ENCODE results near the gene GPR37.

GPR37 gene, protein sequence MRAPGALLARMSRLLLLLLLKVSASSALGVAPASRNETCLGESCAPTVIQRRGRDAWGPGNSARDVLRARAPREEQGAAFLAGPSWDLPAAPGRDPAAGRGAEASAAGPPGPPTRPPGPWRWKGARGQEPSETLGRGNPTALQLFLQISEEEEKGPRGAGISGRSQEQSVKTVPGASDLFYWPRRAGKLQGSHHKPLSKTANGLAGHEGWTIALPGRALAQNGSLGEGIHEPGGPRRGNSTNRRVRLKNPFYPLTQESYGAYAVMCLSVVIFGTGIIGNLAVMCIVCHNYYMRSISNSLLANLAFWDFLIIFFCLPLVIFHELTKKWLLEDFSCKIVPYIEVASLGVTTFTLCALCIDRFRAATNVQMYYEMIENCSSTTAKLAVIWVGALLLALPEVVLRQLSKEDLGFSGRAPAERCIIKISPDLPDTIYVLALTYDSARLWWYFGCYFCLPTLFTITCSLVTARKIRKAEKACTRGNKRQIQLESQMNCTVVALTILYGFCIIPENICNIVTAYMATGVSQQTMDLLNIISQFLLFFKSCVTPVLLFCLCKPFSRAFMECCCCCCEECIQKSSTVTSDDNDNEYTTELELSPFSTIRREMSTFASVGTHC

DNA sequence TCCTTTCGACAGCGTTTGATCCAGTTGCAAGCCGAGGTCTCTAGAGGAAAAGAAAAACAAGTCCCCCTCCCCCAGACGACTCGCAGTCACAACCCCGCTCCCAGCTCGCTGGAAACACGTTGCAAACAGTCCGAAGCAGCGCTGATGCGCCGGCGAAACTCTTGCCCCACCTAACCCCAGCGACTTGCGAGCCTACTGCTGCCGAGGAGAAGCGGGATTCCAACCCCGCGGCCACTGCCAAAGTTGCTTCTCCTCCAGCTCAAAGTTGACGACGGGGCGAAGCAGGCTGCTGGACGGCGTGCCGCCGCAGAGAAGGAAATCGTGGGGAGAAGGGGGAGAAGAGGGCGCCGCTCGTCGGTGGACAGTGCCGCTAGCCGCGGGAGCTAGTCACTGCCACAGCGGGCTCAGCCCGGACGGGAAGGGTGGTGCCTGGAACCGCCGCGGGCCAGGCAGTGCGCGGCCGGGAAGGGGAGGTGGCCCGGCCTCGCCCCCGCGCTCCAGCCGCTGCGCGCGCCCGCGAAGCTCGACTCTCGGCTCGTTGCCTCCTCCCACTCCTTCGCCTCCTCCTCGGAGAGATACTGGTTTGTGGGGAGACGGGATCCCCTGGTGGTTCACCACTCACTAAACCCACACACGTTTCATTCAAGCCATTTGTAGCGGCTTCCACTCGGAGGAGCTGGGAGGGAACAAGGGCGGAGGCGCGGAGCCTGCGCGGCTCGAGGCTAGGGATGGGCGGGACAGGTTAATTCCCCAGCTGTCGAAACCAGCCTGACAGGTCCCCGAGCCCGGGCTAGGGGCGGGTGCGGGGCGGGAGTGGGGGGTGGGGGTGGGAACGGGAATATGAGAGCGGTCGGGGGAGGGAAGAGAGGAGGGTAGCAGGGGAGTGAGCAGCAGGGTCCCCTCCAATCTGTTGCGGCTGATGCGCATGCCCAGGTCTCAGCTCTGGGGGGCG is at the start of gene GPR37:
Gene GPR37, minus strand, starts transcription at position 392 of the 952 bp plus-strand sequence. CDS start 816 bp downstream, outside the sequence.
- DNase-seq: peak; percentile 67

DNA sequence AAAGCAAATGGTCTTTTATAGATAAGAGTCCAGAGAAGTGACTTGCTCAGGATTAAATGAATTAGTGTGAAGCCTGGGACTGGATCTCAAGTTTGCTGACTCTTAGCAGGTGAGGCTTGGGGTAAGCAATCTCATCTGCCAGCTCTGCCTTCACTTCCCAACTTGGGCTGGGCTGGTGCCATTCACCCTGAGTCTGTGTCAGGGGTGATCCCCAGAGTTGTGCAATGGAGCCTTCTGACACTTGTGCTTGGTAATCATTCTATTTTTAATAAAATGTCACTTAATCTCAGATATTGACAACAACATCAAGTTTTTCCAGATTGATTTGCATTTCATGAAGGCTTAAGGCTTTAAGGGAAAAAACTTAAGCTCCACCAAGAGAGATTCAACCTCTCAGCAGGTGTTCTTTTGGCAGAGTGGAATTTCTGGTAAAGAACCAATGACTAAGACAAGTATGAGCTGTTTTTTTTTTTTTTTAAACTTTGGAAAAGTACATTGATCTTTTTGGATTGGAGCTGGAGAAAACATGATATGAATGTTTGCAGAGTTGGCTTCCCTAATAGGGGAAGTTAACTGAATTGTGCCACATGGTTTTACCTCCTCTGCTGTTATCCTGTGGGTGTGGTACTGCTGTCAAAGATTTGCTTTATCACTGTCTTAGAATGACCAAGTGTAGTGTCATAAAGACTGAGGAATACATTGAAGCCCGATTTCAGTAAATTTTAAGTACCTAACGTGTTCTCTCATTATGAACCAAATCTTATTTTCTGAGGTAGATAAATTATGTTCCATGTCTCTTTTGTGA is 48.6 kb upstream of the GPR37 start:
- no peak for DNase-seq

DNA sequence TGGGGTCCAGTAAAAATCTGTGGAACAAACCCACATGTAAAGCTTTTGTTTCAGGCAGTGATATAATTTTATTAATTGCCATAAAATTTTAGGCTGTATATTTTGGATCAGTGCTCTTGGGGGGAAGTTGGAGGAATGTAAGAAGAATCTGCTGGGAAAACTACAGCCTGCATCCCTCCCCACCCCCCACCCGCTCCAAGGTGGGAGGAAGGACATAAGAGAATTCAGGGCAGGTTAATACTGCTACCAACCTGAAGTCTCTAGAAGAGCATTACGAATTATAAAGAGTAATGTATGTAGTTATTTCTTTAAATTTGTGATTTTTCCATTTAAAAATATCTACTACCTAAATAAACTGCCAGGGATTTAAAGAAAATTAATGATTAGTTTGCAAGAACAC is 47.2 kb upstream of the GPR37 start:
- DNase-seq: no peak

DNA sequence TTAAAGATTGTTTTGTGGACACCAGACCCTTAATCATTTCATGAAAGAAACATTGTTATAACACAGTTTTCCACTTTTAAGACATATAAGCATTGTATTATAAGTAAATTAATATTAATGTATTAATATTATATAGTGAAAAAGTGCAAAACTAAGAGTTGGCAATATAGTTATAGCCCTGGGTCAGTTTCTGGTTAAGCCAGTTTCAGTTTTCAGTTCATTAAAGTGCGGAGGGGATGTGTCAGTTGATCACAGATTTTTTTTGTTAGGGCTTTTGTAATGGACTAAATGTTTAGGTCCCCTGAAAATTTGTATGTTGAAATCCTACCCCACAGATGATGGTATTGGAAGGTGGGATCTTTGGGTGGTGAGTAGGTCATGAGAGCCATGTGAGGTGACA is 45.7 kb upstream of the GPR37 start:
- no peak for DNase-seq

DNA sequence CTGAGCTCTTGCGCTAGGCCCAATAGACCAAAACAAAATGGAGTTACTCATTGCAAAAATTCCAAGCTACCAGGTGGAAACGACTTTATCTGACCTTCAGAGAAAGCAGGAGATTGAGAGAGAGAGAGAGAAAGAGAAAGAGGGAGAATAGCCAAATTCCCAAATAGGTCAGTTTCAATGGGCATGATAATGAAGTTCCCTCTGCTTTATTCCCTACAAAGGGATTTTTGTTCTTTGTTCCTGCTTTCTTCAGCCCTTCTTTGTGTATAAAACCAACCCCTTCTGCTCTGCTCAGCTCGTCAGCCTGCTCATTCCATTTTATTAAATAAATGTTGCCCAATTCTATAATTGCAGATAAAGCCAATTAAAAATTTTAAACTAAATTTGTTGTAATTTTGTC is 45.0 kb upstream of the GPR37 start:
- DNase-seq: no peak

DNA sequence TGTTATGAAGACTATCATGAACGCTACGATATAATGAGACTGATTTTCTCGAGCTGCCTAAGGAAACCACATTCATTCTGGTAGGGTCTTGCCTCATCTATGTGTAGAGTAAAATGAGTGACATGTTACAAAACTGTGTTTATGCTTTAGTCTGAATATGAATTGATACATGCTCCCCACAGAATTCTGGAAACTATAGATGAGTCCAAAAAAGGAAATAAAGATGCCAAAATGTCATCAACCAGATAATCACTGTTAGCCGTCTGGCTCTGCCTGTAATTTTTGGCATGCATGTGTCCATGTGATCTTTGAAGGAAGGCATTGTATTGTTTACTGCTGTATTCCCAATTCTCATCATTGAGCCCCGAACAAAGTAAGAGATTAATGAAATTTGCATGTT is 42.6 kb upstream of the GPR37 start:
- no peak for DNase-seq

DNA sequence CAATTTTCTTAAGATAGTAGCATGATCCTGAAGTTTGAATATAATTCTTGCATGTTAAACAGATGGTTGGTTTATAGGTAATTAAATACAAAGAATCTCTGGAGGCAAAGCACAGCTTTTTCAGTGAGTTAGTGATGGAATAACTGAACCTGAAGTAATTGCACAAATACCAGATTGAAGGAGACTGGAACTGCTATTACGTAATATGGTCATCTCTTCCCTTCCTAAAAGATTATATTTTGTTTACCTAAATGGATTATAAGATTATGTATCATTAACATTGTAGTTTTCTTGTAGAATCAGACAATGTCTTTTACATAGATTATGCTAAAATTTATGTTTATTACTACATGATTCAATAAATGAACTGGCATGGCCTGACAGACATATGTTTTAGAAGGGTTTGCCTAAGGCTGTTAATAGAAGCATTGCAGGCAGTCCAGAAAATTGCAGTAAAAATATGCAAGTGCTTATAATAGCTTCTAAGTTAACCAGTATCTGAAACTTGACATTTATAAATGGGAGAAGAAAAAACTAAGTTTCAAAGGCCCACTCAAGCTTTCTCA is 35.8 kb upstream of the GPR37 start:
- no peak for DNase-seq

DNA sequence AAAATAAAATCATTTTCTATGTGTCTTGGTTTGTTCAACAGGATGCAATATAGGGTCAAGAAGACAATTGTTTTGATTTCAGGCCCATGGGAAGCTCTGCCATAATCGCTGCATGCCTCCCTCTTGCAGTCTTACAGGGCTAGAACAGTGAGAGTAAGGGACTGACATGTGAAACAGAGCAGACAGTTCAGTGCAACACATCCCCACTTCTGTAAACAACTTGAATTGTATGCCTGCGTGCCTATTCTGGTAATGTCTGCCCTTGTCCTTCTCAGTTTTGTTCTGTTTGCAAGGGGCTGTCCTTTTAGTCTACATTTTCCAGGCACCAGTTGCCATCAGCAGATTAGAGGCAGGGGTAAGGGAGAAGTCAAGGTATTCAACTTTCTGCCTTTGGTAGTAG is 34.8 kb upstream of the GPR37 start:
- no peak for DNase-seq

DNA sequence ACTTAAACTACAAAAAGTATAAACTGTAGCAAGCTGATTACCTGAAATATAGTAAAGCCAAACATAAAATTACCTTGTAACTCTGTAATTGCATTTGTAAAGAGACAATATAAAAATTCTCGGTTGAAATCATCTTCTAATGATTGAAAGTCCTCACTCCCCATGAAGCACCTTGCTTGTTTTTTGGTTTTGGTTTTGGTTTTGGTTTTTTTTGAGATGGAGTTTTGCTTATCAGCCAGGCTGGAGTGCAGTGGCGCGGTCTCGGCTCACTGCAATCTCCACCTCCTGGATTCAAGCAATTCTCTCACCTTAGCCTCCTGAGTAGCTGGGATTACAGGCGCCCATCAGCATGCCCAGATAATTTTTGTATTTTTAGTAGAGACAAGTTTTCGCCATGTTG is 33.9 kb upstream of the GPR37 start:
- no peak for DNase-seq

DNA sequence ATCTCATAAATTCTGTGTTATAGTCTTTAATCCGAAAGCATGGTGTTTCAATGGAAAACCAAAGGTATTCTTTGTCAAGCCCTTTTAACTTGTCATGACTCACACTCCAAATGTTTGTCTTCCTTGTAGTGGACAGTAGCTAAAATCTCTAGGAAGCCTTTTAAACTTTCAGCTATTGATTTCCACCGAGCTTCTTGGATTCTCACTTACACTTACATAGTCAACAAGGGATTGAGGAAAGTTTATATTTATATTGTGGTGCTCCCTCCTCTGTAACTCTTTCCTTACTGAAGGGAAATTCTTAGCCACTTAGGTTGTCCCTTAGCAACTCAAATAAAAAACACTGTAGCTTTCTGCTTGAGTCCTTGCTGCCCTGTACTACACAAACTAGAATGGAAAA is 31.2 kb upstream of the GPR37 start:
- no peak for DNase-seq

DNA sequence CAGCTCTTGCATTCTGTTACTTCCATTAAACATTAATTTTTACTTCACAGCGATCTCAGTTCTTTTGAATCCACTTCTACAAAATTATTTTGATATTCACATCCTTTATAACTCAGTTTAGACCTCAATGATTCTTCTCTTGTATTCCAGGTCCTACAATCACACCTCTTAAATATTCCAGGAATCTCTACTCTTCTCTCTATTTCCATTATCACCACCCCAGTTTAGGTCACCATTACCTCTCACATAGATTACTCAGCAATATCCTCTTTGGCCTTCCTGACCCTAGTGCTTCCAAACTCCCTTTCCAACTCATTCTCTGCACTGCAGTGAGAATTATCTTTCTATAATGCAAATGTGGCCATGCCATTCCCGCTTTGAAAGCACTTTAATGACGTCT is 27.1 kb upstream of the GPR37 start:
- no peak for DNase-seq

DNA sequence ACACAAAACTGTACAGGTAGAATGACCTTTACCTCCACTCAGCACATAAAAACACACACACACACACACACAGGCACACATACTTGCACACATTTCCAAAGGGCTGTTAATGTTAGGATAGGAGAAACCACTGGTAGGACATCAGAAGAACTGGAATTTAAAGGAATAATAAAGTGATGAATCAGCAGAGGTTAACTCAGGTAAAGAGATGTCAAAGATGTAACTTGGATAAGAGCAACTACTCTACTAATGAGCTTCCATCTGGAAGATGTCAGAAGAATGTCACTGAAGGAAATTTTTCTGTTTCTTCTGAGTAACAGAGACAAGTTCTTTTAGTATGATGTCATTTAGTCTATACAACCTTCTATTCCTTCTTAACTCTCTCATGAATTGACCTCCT is 26.4 kb upstream of the GPR37 start:
- no peak for DNase-seq

DNA sequence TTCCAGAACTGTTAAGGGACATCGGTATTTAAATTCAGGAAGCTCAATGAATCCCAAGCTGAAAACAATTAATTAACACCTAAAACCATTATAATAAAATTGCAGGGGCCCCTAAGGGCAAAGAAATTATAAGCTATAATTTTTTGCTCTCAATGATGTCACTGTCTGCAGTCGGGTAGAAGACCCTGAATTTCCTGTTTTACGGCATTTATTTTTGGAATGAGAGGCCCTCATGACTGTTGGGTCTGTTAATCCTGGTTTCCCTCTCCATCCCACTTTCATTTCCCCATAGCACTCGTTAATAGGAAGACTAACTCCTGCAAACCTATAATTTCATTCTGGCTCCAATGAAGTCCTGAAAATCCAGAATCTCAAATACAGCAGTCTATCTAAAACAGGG is 25.8 kb upstream of the GPR37 start:
- no peak for DNase-seq

DNA sequence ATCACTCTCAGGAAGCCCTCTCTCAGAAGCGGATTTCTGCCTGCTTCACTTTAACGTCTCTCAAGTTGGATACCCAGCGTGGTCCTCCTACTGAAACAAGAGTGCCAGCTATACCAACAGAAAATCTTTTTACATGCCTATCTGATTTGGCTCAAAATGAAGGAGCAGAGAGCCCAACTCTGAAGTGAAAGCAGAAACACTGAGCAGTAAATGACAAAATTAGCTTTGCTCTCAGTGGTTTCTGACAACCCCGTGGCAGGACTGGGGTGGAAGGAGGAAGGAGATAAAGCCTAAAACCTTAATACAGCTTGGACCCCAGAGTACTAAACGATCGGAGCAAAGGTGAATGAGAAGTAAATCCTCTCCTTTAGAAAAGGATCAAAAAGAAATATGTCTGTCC is 25.1 kb upstream of the GPR37 start:
- DNase-seq: no peak

DNA sequence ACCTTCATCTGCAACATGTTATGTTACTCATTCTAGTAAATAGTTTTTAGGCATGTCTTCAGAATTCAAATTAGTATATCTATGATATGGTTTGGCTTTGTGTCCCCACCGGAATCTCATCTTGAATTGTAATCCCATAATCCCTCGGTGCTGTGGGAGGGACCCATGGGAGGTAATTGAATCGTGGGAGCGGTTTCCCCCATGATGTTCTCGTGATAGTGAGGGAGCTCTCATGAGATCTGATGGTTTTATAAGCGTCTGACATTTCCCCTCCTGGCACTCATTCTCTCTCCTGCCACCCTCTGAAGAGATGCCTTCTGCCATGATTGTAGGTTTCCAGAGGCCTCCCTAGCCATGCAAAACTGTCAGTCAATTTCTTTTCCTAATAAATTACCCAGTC is 20.4 kb upstream of the GPR37 start:
- no peak for DNase-seq

DNA sequence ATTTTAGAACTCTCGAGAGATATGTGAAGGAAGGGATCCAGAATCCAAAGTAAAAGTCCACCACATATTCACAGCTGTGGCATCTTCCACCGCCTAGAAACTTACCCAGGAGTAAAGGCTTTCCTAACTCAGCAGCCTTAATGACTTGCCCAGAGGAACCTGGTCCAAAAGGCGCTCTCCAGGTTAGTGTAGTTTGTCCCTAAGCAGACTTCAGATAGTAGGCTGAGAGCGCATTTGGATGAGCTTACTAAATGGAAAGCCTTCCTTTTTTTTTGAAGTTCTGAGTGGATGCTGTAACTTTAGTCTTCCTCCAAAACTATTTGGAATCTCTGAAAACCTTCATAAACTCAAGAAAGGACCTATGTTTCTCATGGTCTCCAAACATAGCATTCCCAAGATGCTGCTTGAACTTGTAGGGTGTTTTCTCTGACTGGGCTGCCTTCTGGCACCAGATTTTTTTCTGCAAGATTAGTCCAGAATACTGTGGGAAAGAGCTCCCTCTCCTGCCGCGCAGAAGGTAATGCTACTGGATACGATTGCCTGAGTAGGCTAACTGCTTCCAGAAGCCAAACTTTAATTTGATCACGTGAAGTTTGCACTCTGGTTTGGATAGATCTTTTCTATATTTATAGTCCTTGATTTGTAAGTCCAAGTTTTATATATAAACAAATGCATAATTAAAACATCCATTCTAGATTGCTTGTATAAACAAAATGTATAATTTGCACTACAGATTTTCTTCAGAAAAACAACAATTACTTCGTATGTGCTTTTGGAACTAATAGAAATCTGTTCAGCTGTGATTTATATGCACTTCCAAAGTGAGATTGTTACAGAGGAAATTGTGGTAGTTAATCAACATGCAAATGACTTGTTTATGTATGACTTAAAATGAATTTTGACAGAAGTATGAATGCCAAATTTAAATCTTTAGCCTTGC is 19.6 kb upstream of the GPR37 start:
- peak; percentile 65 for DNase-seq

DNA sequence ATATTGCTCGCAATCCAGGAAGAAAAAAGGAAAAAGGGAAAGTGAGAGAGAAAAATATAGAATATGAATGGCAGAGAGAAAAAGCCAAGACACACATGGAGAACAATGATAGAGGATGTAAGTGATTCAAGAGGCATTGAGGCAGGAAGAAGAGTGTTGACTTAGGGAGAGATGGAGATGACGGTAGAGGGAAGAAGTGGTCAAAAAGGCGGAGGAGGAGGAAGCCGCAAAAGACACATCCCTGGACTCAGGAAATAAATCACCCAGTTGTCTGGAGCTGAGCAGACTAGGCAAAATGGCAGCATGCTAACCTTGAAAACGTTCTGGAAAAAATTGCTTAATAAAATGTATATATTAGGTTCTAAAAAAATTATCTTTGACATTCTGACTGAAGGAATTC is 17.7 kb upstream of the GPR37 start:
- DNase-seq: no peak

DNA sequence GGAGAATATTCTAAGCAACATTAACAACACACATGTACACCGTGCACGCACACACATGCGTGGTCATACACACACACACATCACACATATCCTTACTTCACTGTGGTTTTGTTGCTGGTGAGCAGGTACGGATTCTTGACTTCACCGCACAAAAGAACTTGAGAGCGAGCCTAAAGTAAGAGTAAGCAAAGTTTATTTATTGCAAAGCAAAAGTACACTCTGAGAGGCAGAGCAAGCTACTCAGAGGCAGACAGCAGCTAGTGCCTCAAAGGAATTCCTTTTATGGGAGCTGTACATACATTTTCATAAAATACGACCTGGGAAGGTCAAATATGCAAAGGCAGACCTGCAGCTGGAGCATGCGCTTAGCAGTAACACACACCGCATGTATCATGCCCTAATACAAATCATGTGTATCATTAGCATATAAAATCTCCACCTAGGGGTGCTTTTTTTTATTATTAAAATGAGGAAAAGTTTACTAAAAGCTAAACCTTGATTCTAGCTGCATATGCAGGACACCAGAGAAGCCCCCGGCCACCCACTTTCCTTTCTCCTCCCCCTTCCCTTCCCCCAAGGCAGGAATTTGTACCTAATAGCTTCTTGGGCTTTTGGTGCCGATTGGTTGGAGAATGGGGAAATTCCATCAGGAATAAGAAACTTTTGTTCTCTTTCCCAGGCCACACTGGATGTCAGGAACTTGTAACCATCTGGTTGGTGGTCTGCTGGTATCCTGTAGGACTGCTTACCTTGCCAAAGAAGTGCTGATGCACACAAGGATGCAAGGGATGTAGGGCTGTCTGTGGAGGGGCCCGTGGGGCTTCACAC is 16.5 kb upstream of the GPR37 start:
- DNase-seq: no peak

DNA sequence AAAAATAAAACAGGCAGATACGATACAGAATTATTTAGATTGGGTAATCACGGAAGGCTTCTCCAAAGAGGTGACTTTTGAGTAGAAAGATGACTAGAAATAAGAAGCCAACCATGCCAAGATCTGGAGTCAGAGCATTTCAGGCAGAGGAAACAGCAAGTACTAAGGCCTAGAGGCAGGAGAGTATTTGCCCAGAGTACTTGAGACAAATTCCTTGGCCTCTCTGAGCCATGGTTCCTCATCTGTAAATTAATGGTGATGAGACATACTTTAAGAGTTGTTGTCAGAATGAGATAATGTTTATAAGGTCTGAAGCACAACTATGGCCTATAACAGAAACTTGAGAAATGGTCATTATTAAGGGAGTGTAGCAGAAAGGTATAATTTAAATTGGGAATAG is 15.8 kb upstream of the GPR37 start:
- DNase-seq: no peak

DNA sequence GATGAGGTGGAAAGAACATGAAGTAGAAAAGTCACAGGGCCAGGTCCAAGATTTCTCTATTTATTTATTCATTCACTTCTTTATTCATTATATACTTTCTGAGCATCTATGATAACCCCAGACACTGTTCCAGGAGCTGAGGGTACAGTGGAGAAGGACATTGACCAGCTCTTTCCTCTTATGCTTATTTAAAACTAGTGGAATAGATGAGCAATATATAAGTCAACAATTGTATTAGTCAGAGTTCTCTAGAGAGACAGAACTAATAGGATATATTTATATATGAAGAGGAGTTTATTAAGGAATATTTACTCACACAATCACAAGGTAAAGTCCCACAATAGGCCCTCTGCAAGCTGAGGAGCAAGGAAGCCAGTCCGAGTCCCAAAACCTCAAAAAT is 15.0 kb upstream of the GPR37 start:
- DNase-seq: no peak
